ENCODE data around the gene COL4A2. TPM values are rescaled to one million over a fixed set of nuclear protein-coding genes. Genes with fewer than 3 reads are reported as not detected.

Gene COL4A2
- total RNA-seq, 4 donors from 2014 or later: 97.6 to 193 (median 131) TPM

GRCh38 chr13:110464556-110465333 is 157.7 kb downstream of the COL4A2 start:
- Histone ChIP-seq H3K36me3 (peaks cover 42 to 74% of the 10 kb centered on the region in 2 donors), H3K4me1 (no peaks in the 10 kb centered on the region), H3K9me3 (no peaks in the 10 kb centered on the region), H3K27ac (no peak overlapping the region), H3K4me3 (replicated peaks in 1 of 3) (no peak overlapping the region), H3K27me3 (no peaks in the 10 kb centered on the region)
- TF ChIP-seq POLR2A (IDR thresholded peaks at IDR 0.05): no peak
- no peak for TF ChIP-seq CTCF (IDR thresholded peaks at IDR 0.05)
- no peak for DNase-seq
- intact Hi-C loops (cut with DNase I): loop anchor here (10.0 kb wide), 1 partner anchor 350 kb away; no protein-coding TSS in a partner anchor
- 87 to 90% methylated on average over 18 to 22 of the region's 22 CpGs for WGBS, 2 donors

DNA sequence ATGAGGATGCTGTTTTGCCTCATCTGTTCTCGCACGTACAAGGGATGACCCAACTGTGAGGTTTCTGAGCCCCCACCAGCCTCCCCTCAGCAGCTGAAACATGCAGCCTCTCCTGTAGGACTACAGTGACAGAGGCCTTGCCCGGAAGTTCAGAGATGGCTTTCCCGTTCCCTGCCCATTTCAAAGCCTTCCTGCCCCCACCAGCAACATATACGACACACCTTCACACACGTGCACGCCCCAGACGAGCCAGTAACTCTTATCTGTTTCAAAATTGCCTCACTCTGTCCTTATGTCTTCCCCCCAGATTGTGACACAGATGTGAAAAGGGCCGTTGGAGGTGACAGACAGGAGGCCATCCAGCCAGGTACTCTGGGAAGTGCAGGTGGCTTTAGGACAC is 158.6 kb downstream of the COL4A2 start:
- Histone ChIP-seq H3K9me3 (no peaks in the 10 kb centered on the region), H3K4me3 (replicated peaks in 1 of 3) (no peak overlapping the region), H3K27ac (no peak overlapping the region), H3K36me3 (peaks cover 47 to 74% of the 10 kb centered on the region in 2 donors), H3K27me3 (no peaks in the 10 kb centered on the region), H3K4me1 (no peaks in the 10 kb centered on the region)
- no peak for DNase-seq
- 87 to 89% methylated on average over 9 of the region's 9 CpGs for WGBS, 2 donors
- TF ChIP-seq POLR2A (IDR thresholded peaks at IDR 0.05) (no peak), CTCF (IDR thresholded peaks at IDR 0.05) (no peak)
- intact Hi-C loops (cut with DNase I): loop anchor here (10.0 kb wide), 1 partner anchor 349 kb away; no protein-coding TSS in a partner anchor

GRCh38 chr13:110466266-110466915 is 159.3 kb downstream of the COL4A2 start:
- no peaks in the 10 kb centered on the region for H3K27me3 ChIP-seq
- no peak overlapping the region for H3K27ac ChIP-seq
- H3K9me3 ChIP-seq: no peaks in the 10 kb centered on the region
- 74 to 78% methylated on average over 5 to 6 of the region's 6 CpGs for WGBS, 2 donors
- DNase-seq: no peak
- H3K36me3 ChIP-seq: peaks cover 46 to 70% of the 10 kb centered on the region in 2 donors
- intact Hi-C loops (cut with DNase I): loop anchor here (10.0 kb wide), 1 partner anchor 348 kb away; no protein-coding TSS in a partner anchor
- no peak for TF ChIP-seq CTCF (IDR thresholded peaks at IDR 0.05)
- no peak for TF ChIP-seq POLR2A (IDR thresholded peaks at IDR 0.05)
- H3K4me1 ChIP-seq: no peaks in the 10 kb centered on the region
- no peak overlapping the region for H3K4me3 ChIP-seq (replicated peaks in 1 of 3)

- Histone ChIP-seq H3K27ac (no peak overlapping the region), H3K4me1 (no peaks in the 10 kb centered on the region), H3K27me3 (no peaks in the 10 kb centered on the region), H3K4me3 (replicated peaks in 1 of 3) (no peak overlapping the region), H3K9me3 (no peaks in the 10 kb centered on the region), H3K36me3 (peaks cover 40 to 62% of the 10 kb centered on the region in 2 donors)
- DNase-seq: no peak
- intact Hi-C loops (cut with DNase I): loop anchor here (10.0 kb wide), 1 partner anchor 347 kb away; no protein-coding TSS in a partner anchor
- WGBS, 2 donors: 95% methylated on average over 2 to 13 of the region's 13 CpGs
- no peak for TF ChIP-seq CTCF (IDR thresholded peaks at IDR 0.05)
- no peak for TF ChIP-seq POLR2A (IDR thresholded peaks at IDR 0.05)
Measured at GRCh38 chr13:110467516-110468110, 160.5 kb downstream of the COL4A2 start.
